HepG2 (cell line): Measurements from ENCODE around the gene NEDD1. TPM values are rescaled to one million over a fixed set of nuclear protein-coding genes. Genes with fewer than 3 reads are reported as not detected.

Source experiments
- ATF6 ChIP-seq: sonication (generic); formaldehyde crosslinking; conservative IDR thresholded peaks from 2 replicates; pipeline ENCODE4 v1.4.0; 2020; ENCODE audit warnings: missing genetic modification reagents
- DNMT3B ChIP-seq: conservative IDR thresholded peaks from 2 replicates; pipeline ENCODE4 v1.6.1; 2016; ENCODE audit warnings: missing biosample characterization, control low read depth
- EED ChIP-seq: sonication (generic); formaldehyde crosslinking; IDR thresholded peaks from 2 replicates; pipeline ENCODE4 v1.5.0; 2020; ENCODE audit warnings: mild to moderate bottlenecking, missing genetic modification reagents
- GTF2F1 ChIP-seq: fragments of 150-350 bp; IDR thresholded peaks from 2 replicates; pipeline ENCODE4 v1.6.1; 2014; ENCODE audit warnings: low read length
- HIC2 ChIP-seq: sonication (generic); formaldehyde crosslinking; IDR thresholded peaks from 2 replicates; pipeline ENCODE4 v1.9.0; 2022; ENCODE audit warnings: low read depth, missing genetic modification reagents
- HOMEZ ChIP-seq: IDR thresholded peaks from 2 replicates; pipeline ENCODE4 v1.6.1; 2016; ENCODE audit warnings: low read depth
- PRDM4 ChIP-seq: sonication (generic); formaldehyde crosslinking; IDR thresholded peaks from 2 replicates; pipeline ENCODE4 v1.9.0; 2021; ENCODE audit warnings: missing genetic modification reagents, borderline replicate concordance
- PRMT3 ChIP-seq: sonication (generic); formaldehyde crosslinking; IDR thresholded peaks from 2 replicates; pipeline ENCODE4 v1.8.1; 2022; ENCODE audit warnings: low read depth, mild to moderate bottlenecking, moderate library complexity, missing genetic modification reagents, borderline replicate concordance
- THAP7 ChIP-seq: sonication (generic); formaldehyde crosslinking; IDR thresholded peaks from 2 replicates; pipeline ENCODE4 v1.8.1; 2023; ENCODE audit warnings: mild to moderate bottlenecking, missing genetic modification reagents
- ZNF292 ChIP-seq: sonication (generic); formaldehyde crosslinking; IDR thresholded peaks from 2 replicates; pipeline ENCODE4 v1.8.1; 2022; ENCODE audit warnings: mild to moderate bottlenecking, low read depth, missing genetic modification reagents, borderline replicate concordance
- ZNF646 ChIP-seq: sonication (generic); formaldehyde crosslinking; IDR thresholded peaks from 2 replicates; pipeline ENCODE4 v1.9.0; 2021; ENCODE audit warnings: mild to moderate bottlenecking, missing genetic modification reagents
- ZNF670 ChIP-seq: sonication (generic); formaldehyde crosslinking; IDR thresholded peaks from 2 replicates; pipeline ENCODE4 v1.8.0; 2022; ENCODE audit warnings: mild to moderate bottlenecking, missing genetic modification reagents, borderline replicate concordance
- polyA plus RNA-seq, 8 experiments: library from polyadenylated mRNA; depleted of rRNA in 3 of 8; stranded (reverse) in 7 of 8; unstranded in 1 of 8; fragments of >200 nt; fragmentation: Illumina TruSeq in 4 of 8; extraction: Trizol in 4 of 8; gene quantifications; 2 replicates each; pipeline versions ENCODE4 v1.2.1 to v1.2.3, GENCODE V29; 2011 to 2016; ENCODE audit warnings: low read depth in 4 of 8, missing spikeins in 1 of 8, mixed read lengths in 1 of 8; ENCODE audit not compliant: insufficient read depth in 1 of 8
- total RNA-seq, 5 experiments: library from RNA; depleted of rRNA; stranded (reverse); fragments of >200 nt; fragmentation: Illumina TruSeq; extraction: Trizol; gene quantifications; 2 replicates each; pipeline ENCODE4 v1.2.3, GENCODE V29; 2016; ENCODE audit warnings: low read depth in 1 of 5

NEDD1 gene
- total and polyA plus RNA-seq, 2 of the 13 experiments (the other 11 are each of a cell fraction or from before 2014, with no cell fraction given): 11.2 to 21.5 TPM

GRCh38 chr12:96906849-96907670 lies at the start of gene NEDD1 (continued):
- no peak for TF ChIP-seq HIC2
- no peak for TF ChIP-seq ATF6 (CRISPR knock-in tag)
- TF ChIP-seq ZNF670 (CRISPR knock-in tag): no peak
- no peak for TF ChIP-seq HOMEZ
- TF ChIP-seq GTF2F1: no peak
- no peak for TF ChIP-seq PRMT3 (CRISPR knock-in tag)
- 0 out of 2 replicates have a peak, but pooled peaks have one; percentile 17 for TF ChIP-seq ZNF646 (CRISPR knock-in tag)
- TF ChIP-seq ZNF292 (CRISPR knock-in tag): no peak
- TF ChIP-seq PRDM4 (CRISPR knock-in tag): 0 out of 2 replicates have a peak, but pooled peaks have one; percentile 70
- no peak for TF ChIP-seq EED
- TF ChIP-seq THAP7 (CRISPR knock-in tag): no peak
- TF ChIP-seq DNMT3B (CRISPR knock-in tag): no peak
